GM21825 (cell line): ENCODE results near the gene CLK1.
A peak's percentile ranks its signal among the peaks of the same experiment; 100 is the strongest.
"Not testable (repeated sequence)": the region's sequence is repeated elsewhere in the genome, so short reads cannot be mapped to it uniquely, and the experiment has no call there.

Experiments
- ATAC-seq: cut with Tn5 transposase; IDR thresholded peaks from one replicate; pipeline ENCODE4 v1.9.1; 2021; ENCODE audit warnings: mild to moderate bottlenecking, moderate library complexity; ENCODE audit not compliant: unreplicated experiment

Gene CLK1

DNA sequence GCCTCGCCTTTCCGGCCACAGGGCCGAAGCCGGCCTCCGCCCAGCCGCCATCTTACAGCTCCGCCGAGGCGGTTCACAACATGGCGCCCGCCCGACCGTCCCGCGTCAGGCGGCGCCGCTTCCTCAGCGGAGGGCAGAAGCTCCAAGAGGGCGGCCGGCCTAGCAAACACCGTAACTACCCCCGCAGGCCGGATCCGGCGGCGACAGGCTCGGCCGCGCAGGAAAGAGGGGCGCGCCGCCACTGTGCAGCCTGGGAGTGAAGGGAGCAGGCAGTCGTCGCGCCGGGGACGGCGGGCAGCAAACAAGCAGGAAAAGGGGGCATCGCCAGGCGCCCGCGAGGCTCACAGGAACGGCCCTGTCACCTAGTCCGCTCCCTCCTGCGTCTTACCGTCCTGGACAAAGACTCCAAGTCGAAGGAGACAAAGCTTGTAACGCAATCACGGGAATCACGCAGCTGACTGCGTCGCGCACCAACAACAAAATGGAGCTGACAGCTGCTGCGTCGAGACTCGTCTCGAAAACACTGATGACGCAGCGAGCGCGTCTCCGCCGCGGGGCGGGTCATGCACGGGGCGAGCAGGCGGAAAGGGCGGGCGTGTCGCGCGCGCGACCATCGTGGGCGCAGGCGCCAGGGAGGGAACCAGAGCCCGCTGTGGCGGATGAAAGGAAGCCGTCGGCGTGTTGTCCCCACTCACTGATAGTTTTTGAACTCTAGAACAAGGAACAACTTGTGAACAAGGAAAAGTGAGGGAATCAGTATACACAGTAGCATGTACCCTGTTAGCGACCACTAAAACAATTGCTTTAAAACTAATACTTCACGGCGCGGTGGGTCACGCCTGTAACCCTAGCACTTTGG lies at the start of gene CLK1:
CLK1 (minus strand) TSS at position 483 of the 859 bp plus-strand sequence. CDS start 2,796 bp downstream, outside the sequence.
- ATAC-seq: peak; percentile 86

DNA sequence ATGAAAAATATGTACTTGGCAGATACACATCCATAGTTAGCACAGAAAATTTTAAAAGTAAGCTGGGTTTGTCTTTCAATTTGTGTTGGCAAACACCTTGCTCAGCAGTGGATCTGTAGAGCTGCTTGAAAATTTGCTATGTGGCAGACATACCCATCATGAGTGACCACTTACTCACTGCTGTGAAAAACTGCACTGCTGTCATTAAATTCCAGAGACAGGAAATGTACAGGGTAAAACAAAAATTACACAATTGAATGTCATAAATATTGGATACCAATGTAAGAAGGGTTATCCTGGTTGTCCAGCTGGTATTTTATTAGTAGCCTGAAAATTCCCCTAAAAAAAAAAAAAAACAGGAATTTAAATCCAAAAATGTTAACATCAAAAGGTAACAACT lies 49.2 kb upstream of the CLK1 start:
- ATAC-seq: no peak

DNA sequence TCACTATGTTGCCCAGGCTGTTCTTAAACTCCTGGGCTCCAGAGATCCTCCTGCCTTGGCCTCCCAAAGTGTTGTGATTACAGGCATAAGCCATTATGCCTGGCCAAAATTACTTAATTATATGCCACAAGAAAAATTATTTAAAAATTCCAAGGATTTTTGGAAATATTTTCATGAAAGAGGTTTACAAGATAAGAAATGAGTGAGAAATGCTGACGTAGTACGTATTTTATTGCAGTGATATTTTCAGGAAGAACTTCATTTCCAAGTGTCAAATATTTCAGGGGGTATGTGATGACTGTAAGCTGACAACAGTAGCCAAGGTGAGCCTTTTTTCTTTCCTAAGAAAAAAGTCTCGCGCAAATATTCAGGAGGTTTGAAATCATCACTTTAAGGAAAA lies 45.5 kb upstream of the CLK1 start:
- ATAC-seq: no peak

DNA sequence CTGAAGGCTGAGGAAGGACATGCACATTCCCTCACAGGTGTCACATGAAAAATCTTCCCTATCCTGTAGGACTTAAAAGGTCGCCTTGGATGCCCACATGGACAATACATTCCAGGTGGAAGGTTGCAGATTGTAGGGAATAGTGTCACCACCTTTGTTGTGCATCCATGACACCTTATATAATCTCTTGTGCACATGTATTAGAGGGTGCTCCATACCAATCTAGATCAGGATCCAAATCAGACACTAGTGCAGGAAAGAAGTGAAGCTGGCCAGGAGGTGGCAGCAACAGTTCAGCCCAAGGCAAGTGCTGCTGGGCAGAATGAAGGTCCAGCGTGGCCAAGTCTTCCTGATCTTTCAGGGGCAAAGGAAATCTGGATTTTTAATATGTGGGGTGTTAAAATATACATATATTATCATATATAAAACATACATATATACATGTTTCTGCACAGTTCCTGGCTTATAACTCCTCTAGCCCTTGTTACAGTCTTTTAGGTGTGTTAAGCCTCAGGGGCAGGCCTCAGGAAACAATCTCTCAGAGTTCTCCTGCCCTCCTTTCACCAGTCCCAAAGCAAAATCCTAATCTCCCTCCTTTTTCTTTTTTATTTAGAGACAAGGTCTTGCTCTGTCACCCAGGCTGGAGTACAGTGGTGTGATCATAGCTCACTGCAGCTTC lies 41.3 kb upstream of the CLK1 start:
- peak; percentile 51 for ATAC-seq

DNA sequence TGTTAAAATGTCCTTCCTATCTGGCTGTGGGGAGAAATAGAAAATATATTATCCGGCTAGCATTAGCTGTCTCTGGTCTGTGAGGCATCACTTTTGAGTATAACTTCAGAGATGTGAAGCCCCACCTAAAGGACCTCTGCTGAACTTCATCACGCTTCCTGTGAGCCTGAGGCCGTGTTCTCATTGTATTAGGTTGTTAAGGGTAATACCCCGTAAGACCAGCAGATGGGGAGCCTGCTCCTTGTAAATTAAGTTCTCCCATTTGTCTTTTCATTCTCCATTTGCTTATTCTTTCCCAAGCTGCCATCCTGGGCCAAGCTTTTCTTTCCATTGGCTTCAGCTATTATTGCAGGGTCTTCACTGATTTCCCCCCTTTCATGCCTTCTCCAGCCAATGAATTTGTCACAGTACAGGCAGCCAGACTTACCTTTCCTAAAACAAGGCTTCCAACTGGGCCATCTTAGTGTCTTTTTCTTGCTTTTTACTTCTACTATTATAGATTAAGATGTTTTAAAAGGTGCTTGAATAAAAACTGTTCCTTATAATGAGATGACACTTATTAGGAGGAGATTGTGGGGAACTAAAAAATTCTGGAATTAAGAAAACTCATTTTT lies 37.1 kb upstream of the CLK1 start:
- ATAC-seq: peak; percentile 98

DNA sequence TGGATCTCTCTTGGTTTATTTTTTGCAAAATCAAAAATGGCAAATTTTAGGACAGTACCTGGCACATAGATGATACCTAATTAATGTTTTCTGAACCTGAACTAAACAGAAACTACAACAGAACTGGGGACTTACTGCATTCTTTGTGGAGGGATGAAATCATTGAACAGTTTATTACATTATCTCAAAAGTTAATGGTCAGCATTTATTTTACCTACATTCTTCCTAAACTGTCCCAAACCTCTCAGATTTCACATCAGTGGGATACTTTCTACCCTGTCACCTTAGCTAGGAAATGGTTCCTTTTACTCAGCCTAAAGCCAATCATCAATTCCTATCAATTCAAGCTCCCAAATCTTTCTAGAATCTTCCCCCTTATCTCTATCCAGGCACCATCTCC lies 35.0 kb upstream of the CLK1 start:
- no peak for ATAC-seq

DNA sequence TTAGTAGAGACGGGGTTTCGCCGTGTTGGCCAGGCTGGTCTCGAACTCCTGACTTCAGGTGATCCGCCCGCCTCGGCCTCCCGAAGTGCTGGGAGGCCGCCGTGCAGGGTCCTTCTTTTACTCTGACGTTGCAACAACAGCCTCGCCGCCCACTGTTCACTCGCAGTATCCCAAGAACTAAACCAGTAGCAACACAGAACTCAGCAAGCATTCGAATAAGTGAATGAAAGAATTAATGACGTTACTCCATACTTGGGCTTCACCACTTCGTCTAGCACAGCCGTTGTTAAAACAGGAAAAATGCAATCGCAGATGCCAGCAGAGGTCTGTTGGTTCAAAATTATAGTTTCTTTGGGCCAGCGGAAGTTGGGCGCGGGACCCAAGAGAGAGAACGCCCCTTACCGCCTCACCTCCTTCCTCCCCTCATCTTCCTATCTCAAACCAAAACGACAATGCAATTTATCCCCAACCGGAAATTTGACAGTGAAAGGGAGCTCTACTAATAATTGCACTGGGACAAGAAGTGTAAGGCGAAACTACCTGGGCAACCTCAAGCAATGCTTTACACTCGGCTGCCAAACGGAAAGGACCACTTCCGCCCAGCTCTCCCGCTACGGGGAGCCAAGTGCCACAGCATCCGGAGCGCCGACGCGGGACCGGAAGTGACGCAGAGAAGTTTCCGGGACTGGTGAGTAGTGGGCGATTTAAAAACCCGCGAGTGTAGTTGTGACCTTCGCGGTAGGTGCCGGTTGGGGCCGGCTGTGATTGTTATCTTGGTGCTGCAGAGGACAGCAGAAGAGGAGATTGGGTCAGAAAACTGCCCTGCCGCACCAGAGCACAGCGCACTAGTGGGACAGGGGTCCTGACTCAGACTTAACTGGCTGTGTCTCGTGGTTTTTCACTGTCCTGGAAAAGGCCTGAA lies 24.5 kb upstream of the CLK1 start, which contains the start of the genes NIF3L1 and PPIL3:
NIF3L1 (plus strand) TSS at position 668 of the 922 bp plus-strand sequence. CDS start 2,573 bp downstream, outside the sequence.
PPIL3 (minus strand) TSS at position 374 of the 922 bp plus-strand sequence. CDS start 1,462 bp downstream, outside the sequence.
- peak; percentile 93 for ATAC-seq

DNA sequence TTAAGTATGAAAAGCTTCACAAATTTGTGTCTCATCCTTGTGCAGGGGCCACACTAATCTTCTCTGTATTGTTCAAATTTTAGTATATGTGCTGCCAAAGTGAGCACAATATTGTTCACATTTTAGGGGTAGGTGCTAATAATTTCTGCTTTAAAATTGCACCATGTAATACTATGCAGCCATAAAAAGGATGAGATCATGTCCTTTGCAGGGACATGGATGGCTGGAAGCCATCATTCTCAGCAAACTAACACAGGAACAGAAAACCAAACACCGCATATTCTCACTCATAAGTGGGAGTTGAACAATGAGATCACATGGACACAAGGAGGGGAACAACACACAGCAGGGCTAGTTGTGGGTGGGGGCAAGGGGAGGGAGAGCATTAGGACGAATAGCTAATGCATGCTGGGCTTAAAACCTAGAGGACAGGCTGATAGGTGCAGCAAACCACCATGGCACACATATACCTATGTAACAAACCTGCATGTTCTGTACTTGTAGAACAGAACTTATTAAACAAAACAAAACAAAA lies 17.3 kb upstream of the CLK1 start:
- ATAC-seq: not testable (repeated sequence)

DNA sequence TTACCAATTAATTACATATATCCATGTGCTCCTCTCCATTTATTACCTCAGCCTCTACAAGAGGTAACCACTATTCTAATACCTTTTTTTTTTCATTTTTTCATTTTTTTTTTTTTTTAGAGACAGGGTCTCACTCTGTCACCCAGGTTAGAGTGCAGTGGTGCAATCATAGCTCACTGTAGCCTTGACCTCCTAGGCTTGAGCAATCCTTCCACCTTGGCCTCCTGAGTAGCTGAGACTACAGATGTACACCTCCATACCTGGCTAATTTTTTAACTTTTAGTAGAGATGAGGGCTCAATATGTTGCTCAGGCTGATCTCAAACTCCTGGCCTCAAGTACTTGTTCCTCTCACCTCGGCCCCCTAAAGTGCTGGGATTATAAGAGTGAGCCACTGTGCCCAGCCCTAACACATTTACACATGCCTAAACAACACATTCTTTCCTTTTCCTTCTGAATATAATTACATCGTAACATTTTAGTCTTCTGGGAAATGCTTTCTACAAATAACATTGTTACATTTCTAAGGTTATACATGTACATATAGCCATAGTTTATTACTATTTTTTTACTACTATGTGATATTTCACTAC lies 13.9 kb upstream of the CLK1 start:
- ATAC-seq: no peak

DNA sequence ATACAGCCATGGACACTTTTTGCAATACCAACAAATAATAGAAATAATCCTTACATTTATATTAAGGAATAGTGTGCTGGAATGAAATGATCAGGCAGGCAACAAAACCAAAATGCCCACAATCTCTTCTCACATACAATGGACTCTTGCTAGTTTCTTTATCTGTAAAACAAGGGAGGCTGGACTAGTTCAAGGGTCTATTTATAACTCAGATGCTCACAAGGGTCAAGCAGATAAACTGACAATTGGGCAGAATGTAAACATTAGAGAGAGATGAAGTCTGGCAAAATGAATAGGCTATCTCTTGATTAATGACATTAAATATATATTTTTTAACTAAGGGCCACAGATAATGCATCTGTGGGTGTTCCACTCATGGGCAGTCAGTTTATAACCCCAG lies 13.0 kb upstream of the CLK1 start:
- ATAC-seq: no peak

DNA sequence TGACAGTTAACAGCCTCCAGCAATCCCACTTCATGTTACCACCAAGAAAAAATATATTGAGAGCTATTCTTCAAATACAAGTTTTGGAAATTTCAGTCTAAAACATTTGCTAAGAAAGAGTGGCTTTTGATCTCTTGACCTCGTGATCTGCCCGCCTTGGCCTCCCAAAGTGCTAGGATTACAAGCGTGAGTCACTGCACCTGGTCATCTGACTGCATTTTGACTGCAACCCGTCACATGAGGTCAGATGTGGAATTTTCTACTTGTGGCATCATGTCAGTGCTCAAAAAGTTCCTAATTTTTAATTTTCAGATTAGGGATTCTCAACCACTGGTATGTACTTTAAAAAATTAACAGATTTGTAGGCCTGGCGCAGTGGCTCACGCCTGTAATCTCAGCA lies 9.1 kb upstream of the CLK1 start:
- no peak for ATAC-seq

DNA sequence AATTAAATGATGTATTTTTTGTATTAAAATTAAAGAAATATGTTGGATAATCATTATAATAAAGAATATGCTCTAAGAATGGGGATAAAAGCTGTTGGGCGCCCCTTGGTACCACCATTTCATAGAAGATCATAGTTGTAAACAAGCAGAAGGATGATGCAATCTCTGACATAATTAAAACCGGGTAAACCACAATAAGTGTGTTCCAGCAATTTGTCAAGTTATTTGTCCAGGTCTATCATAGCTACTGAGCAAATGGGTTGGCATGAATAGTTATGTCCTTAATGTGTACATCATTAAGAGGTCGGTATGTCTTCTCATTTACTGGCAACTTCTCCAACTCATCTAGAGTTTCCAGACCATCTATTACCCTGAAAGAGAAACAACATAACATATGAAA lies 6.7 kb upstream of the CLK1 start:
- ATAC-seq: no peak

DNA sequence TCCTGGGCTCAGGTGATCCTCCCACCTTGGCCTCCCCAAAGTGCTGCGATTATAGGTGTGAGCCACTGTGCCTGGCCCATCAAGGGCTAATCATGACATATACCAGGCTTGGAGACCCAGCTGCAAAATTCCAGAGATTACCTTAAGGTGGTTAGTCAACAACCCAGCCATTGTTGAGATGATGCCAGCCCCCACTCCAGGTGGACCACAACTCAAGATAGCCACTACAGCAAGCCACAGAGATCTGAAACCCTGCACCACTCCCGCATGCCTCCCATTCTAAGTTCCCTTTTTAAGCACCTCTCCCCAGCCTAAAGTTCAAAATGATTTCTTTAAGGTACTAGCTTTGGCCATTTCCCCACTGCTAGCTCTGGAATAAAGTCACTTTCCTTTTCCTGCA lies 4.6 kb upstream of the CLK1 start:
- ATAC-seq: no peak

DNA sequence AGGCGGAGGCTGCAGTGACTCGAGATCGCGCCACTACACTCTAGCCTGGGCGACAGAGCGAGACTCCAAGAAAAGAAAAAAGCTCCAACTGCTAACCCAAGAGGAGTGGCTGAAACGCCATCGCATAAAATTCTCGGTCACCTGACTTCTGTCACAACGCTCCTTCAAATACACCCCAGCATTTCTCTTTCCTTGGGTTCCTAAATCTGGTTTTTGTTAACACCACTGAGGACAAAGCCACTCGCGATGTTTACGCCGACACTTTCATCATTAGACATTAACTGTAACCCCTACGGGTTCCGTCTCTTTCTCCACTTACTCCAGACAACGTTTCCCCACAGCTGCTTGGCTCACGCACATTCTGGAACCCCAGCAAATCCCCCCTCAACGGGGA lies 679 bp downstream of the CLK1 start:
- peak; percentile 11 for ATAC-seq

DNA sequence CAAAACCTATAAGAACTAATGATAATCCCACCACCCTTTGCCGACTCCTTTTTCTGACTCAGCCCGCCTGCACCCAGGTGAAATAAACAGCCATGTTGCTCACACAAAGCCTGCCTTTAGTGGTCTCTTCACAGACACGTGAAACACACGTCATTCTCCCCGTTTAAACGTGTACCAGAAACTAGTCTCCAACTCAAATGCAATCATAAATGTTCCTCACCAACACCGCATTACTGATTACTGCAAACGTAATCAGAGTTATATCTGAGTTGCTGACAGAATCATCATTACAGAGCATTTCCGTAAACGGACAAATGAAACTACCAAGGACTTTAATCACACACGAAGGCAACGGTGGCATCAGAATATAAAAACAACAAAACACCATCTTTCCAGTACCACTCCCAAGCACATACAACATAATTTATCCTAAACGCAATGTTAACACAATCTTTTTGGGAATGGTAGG lies 1.9 kb downstream of the CLK1 start:
- no peak for ATAC-seq

DNA sequence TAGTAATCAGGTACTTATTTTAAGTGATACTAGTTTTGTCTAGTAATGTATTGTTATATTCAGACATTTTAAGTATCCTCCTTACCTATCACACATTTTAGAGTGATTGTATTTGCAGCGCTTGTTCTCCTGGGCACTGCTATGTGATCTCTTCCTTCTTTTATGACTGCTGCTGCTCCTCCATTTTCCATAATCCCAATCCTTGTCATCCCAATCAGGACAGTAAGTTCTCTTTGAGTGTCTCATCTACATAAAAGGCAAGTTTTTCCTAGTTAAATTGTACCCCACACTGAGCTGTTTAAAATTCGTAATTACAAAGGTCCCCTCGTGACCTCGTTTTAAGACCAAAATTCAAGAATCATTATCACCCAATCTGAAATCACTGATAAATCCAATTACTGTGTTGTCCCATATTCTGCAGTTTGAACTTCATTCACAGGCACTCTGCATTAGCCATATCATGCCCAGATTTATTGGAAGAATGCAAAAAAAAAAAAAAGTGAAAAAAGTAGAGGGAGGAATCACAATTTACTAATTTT lies 2.8 kb downstream of the CLK1 start:
- ATAC-seq: no peak

DNA sequence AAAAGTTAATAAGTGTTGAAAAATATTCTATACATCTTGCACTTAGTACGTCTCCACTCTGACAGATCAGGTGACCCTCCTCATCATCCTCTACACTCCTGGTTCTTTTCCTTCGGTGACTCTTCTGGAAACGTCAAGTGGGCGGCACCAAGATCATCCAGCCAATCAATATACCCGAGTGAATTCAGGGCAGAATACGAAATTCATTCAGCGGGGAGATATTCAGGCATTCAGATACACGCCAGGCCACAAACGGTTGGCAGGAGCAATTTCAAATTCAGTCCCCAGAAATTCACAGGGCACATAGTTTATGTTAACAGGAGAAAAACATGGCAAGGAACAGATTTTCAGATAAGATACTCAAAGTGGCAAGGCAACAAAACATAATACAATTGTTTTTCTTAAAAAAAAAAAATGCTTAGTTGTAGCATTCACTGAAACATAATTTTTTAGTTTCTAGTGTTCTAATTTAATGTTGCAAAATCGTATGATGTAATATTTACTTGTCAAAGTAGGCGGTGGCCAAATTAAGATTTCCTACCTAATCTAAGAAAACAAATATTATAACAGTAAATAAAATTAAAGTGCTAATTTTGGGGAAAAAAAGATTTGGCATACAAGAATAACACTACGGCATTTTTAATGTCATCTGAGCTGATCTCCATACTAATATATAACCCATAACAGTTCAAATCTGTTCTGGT lies 4.2 kb downstream of the CLK1 start:
- ATAC-seq: no peak

DNA sequence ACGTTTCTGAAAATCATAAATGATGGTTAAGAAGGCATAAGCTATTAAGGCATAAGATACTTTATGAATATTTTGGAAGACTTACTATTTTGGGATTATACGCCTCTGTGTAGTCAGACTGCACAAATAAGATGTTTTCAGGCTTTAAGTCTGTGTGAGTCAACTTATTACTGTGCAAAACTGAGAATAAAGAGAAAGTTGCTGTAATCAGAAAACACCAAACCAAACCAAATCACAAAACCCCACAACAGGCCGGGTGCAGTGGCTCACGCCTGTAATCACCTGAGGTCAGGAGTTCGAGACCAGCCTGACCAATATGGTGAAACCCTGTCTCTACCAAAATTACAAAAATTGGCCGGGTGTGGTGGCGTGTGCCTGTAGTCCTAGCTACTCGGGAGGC lies 7.7 kb downstream of the CLK1 start:
- no peak for ATAC-seq

DNA sequence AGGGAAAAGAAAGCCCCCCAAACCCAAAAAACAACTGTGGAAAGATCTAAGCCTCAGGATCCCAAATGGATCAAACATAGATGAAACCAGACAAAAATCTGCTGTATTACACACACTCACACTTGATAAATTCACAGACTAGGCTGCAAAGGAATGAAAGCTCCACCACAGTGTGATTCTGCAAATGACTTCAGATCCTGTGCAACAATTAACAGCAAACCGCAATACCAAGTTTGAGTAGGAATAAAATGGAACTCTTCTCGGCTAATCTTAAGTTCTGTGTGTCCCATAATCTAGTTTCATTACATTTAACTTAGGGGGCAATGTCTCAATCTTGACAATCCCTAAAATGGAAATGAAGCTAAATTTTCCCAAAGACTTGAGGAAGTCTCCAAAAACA lies 11.9 kb downstream of the CLK1 start:
- no peak for ATAC-seq
